Measurements from ENCODE around the gene TUBA1C. TPM values are rescaled to one million over a fixed set of nuclear protein-coding genes. Genes with fewer than 3 reads are reported as not detected.
A peak's percentile ranks its signal among the peaks of the same experiment; 100 is the strongest.

Gene TUBA1C
- total RNA-seq, 1 experiment from 2014 or later, result 1,376 TPM

- Histone ChIP-seq H3K27me3 (ENCODE audit: low read length) (no peaks in the 10 kb centered on the region), H3K27ac (ENCODE audit: low read length) (no peak overlapping the region), H3K79me2 (ENCODE audit: low read length) (no peaks in the 10 kb centered on the region), H3K9ac (ENCODE audit: low read length) (no peak overlapping the region), H4K20me1 (ENCODE audit: low read length) (no peaks in the 10 kb centered on the region), H3K4me3 (ENCODE audit: low read length) (no peak overlapping the region), H2AFZ (ENCODE audit: low read length) (no peak overlapping the region), H3K36me3 (ENCODE audit: low read depth, low read length) (no peaks in the 10 kb centered on the region), H3K9me3 (ENCODE audit: low read length) (no peaks in the 10 kb centered on the region), H3K4me2 (ENCODE audit: low read length) (no peak overlapping the region), H3F3A (ENCODE audit: low read length, unreplicated experiment) (no peaks in the 10 kb centered on the region), H3K4me1 (ENCODE audit: insufficient read depth, low read length) (peaks cover 4% of the 10 kb centered on the region; the same call in 1 of the 2 replicates), H3K9me2 (replicated peaks; ENCODE audit: low read length) (no peaks in the 10 kb centered on the region)
- no peak for TF ChIP-seq CTCF (conservative IDR thresholded peaks at IDR 0.05; ENCODE audit: low read depth, low read length)
- no peak for TF ChIP-seq EZH2 (IDR thresholded peaks at IDR 0.05; ENCODE audit: low read length, unreplicated experiment)
- TF ChIP-seq EZH2phosphoT487 (IDR thresholded peaks at IDR 0.05; ENCODE audit: borderline replicate concordance, low read length), result no peak
- POLR2A ChIA-PET (ENCODE audit: unreplicated experiment), result interaction anchor here (0.6 kb wide), 1 partner anchor 25 kb away, joined by 4 read pairs; no protein-coding TSS in a partner anchor
- ATAC-seq, result no peak
- DNase-seq, result no peak
- BruUV-seq (replicated peaks), result no TSS peak
- CTCF ChIA-PET, result no interaction called here
- intact Hi-C loops (cut with micrococcal nuclease), result no loop called here
Measured at GRCh38 chr12:49232940-49233841, 31.7 kb upstream of the TUBA1C start.

GRCh38 chr12:49233842-49234526, 30.9 kb upstream of the TUBA1C start:
- Histone ChIP-seq H3K36me3 (ENCODE audit: low read depth, low read length) (no peaks in the 10 kb centered on the region), H3K9me3 (ENCODE audit: low read length) (no peaks in the 10 kb centered on the region), H2AFZ (ENCODE audit: low read length) (peak overlapping the region; percentile 89), H3K4me1 (ENCODE audit: insufficient read depth, low read length) (peaks cover 4% of the 10 kb centered on the region; the same call in 1 of the 2 replicates), H3K27me3 (ENCODE audit: low read length) (no peaks in the 10 kb centered on the region), H3K4me3 (ENCODE audit: low read length) (peak overlapping the region; percentile 66; the same call in 1 of the 2 replicates), H3K9ac (ENCODE audit: low read length) (peak overlapping the region; percentile 81), H3K27ac (ENCODE audit: low read length) (no peak overlapping the region), H3K4me2 (ENCODE audit: low read length) (peak overlapping the region; percentile 81), H3K79me2 (ENCODE audit: low read length) (no peaks in the 10 kb centered on the region), H3F3A (ENCODE audit: low read length, unreplicated experiment) (no peaks in the 10 kb centered on the region), H4K20me1 (ENCODE audit: low read length) (no peaks in the 10 kb centered on the region), H3K9me2 (replicated peaks; ENCODE audit: low read length) (no peaks in the 10 kb centered on the region)
- DNase-seq, result no peak
- ATAC-seq, result no peak
- POLR2A ChIA-PET (ENCODE audit: unreplicated experiment), result interaction anchor here (0.6 kb wide), 1 partner anchor 25 kb away, joined by 4 read pairs; no protein-coding TSS in a partner anchor
- TF ChIP-seq CTCF (conservative IDR thresholded peaks at IDR 0.05; ENCODE audit: low read depth, low read length), result no peak
- TF ChIP-seq EZH2 (IDR thresholded peaks at IDR 0.05; ENCODE audit: low read length, unreplicated experiment), result no peak
- no peak for TF ChIP-seq EZH2phosphoT487 (IDR thresholded peaks at IDR 0.05; ENCODE audit: borderline replicate concordance, low read length)
- intact Hi-C loops (cut with micrococcal nuclease), result loop anchor here (1.0 to 2.0 kb wide), 2 partner anchors 103 to 146 kb away; partner anchors contain the start of gene TUBA1B
- CTCF ChIA-PET, result no interaction called here
- TSS peak; percentile 47 for BruUV-seq (replicated peaks)
